GM23248 (cell line): ENCODE results near the gene CT55.

Experiments used
- EZH2 ChIP-seq: fragments of 200-600 bp; sonication (generic); IDR thresholded peaks from 2 replicates; pipeline ENCODE4 v1.6.1; 2018; ENCODE audit warnings: antibody characterized with exemption, mild to moderate bottlenecking; ENCODE audit not compliant: insufficient read depth, poor library complexity, severe bottlenecking
- EZH2phosphoT487 ChIP-seq: fragments of 200-600 bp; sonication (generic); IDR thresholded peaks from 2 replicates; pipeline ENCODE4 v1.6.1; 2018; ENCODE audit warnings: antibody characterized with exemption, moderate library complexity, mild to moderate bottlenecking, low read depth; ENCODE audit not compliant: insufficient read depth

DNA sequence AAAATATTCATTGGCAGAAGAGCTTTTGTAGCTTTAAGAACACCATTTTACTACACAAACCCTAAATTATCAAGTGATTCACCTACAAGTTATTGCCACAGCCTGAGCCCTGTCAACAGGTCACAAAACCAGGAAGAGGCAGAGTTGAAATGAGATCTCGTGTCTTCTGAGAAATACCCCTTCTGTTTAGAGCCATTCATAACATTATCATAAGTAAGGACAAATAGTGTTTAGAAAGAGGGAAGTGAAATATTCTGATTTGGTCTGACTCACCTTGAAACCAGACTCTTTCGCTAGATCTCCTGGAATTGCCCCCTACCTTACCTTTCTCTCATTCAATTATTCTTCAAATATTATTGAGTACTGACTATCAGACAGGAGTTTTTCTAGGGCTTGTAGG lies 56.8 kb downstream of the CT55 start:
- TF ChIP-seq EZH2 = no peak
- TF ChIP-seq EZH2phosphoT487 = no peak
